NCI-H226 (cell line): ENCODE data around the gene IRF3.

Experiments
- DNase-seq: peaks from one replicate; pipeline ENCODE4 v3.0.0-alpha.2; 2015

Gene IRF3

GRCh38 chr19:49665036-49665350 lies 664 bp downstream of the IRF3 start:
- no peak for DNase-seq

GRCh38 chr19:49664171-49665035 lies 1.3 kb downstream of the IRF3 start:
- DNase-seq: peak; percentile 93

GRCh38 chr19:49663224-49663623 lies 2.4 kb downstream of the IRF3 start:
- no peak for DNase-seq

- no peak for DNase-seq
These were observed 3.6 kb downstream of the IRF3 start for GRCh38 chr19:49662011-49662410.

- DNase-seq: no peak
These were observed 5.2 kb downstream of the IRF3 start for GRCh38 chr19:49660338-49660961.

GRCh38 chr19:49658566-49659442 lies 6.9 kb downstream of the IRF3 start:
- no peak for DNase-seq

GRCh38 chr19:49658139-49658517 lies 7.5 kb downstream of the IRF3 start:
- DNase-seq: no peak

- DNase-seq: no peak
These were observed 8.0 kb downstream of the IRF3 start for GRCh38 chr19:49657493-49658138.

- DNase-seq: no peak
These were observed 9.1 kb downstream of the IRF3 start for GRCh38 chr19:49656456-49657109.

GRCh38 chr19:49655570-49656455 lies 9.8 kb downstream of the IRF3 start:
- DNase-seq: no peak

GRCh38 chr19:49654581-49654980 lies 11.1 kb downstream of the IRF3 start:
- DNase-seq: no peak

- no peak for DNase-seq
These were observed 12.2 kb downstream of the IRF3 start for GRCh38 chr19:49653466-49653806.

- DNase-seq: no peak
These were observed 12.8 kb downstream of the IRF3 start for GRCh38 chr19:49652551-49653465.

- no peak for DNase-seq
These were observed 13.7 kb downstream of the IRF3 start for GRCh38 chr19:49651820-49652550.

GRCh38 chr19:49651029-49651819 lies 14.4 kb downstream of the IRF3 start:
- DNase-seq: no peak

- DNase-seq: no peak
These were observed 19.1 kb downstream of the IRF3 start for GRCh38 chr19:49646586-49646985.

GRCh38 chr19:49645995-49646394 lies 19.7 kb downstream of the IRF3 start:
- DNase-seq: no peak

- DNase-seq: no peak
These were observed 20.1 kb downstream of the IRF3 start for GRCh38 chr19:49645592-49645991.

GRCh38 chr19:49643466-49643865 lies 22.2 kb downstream of the IRF3 start:
- no peak for DNase-seq
